ENCODE results near the gene SFXN2.
"Not testable (repeated sequence)": the region's sequence is repeated elsewhere in the genome, so short reads cannot be mapped to it uniquely, and the experiment has no call there.

SFXN2 gene

GRCh38 chr10:102714621-102715455, at the start of gene SFXN2:
SFXN2 (plus strand) TSS chr10:102714636; CDS start chr10:102726637, 12,001 bp downstream.
- DNase-seq (ENCODE audit: low read depth, low spot score) = no peak
- peak within 1 kb of the TSS; percentile 17 for H3K27ac ChIP-seq

GRCh38 chr10:102665904-102666509, 48.4 kb upstream of the SFXN2 start:
- no peak overlapping the region for H3K27ac ChIP-seq
- DNase-seq (ENCODE audit: low read depth, low spot score) = no peak

- DNase-seq (ENCODE audit: low read depth, low spot score); H3K27ac ChIP-seq: not testable (repeated sequence)
Observed at GRCh38 chr10:102667411-102667810, 47.0 kb upstream of the SFXN2 start.

GRCh38 chr10:102668326-102669107, 45.9 kb upstream of the SFXN2 start:
- no peak for DNase-seq (ENCODE audit: low read depth, low spot score)
- no peak overlapping the region for H3K27ac ChIP-seq

- no peak overlapping the region for H3K27ac ChIP-seq
Observed at GRCh38 chr10:102669206-102670064, 45.0 kb upstream of the SFXN2 start.

GRCh38 chr10:102670065-102670670, 44.3 kb upstream of the SFXN2 start:
- H3K27ac ChIP-seq = no peak overlapping the region

More at GRCh38 chr10:102669206-102670064, 45.0 kb upstream of the SFXN2 start:
- DNase-seq (ENCODE audit: low read depth, low spot score) = no peak

GRCh38 chr10:102670871-102671434, 43.5 kb upstream of the SFXN2 start:
- no peak overlapping the region for H3K27ac ChIP-seq
- DNase-seq (ENCODE audit: low read depth, low spot score) = no peak

More at GRCh38 chr10:102670065-102670670, 44.3 kb upstream of the SFXN2 start:
- no peak for DNase-seq (ENCODE audit: low read depth, low spot score)

- peak overlapping the region; percentile 43 for H3K27ac ChIP-seq
Observed at GRCh38 chr10:102673236-102673818, 41.1 kb upstream of the SFXN2 start.

GRCh38 chr10:102673819-102674511, 40.5 kb upstream of the SFXN2 start:
- peak; percentile 27 for DNase-seq (ENCODE audit: low read depth, low spot score)
- peak overlapping the region; percentile 43 for H3K27ac ChIP-seq

More at GRCh38 chr10:102673236-102673818, 41.1 kb upstream of the SFXN2 start:
- no peak for DNase-seq (ENCODE audit: low read depth, low spot score)

GRCh38 chr10:102674566-102674965, 39.9 kb upstream of the SFXN2 start:
- H3K27ac ChIP-seq = peak overlapping the region; percentile 43
- no peak for DNase-seq (ENCODE audit: low read depth, low spot score)

- peak overlapping the region; percentile 42 for H3K27ac ChIP-seq
- no peak for DNase-seq (ENCODE audit: low read depth, low spot score)
Observed at GRCh38 chr10:102675011-102675665, 39.3 kb upstream of the SFXN2 start.

- DNase-seq (ENCODE audit: low read depth, low spot score) = peak; percentile 34
- peak overlapping the region; percentile 42 for H3K27ac ChIP-seq
Observed at GRCh38 chr10:102675666-102676533, 38.5 kb upstream of the SFXN2 start.

- DNase-seq (ENCODE audit: low read depth, low spot score) = no peak
- no peak overlapping the region for H3K27ac ChIP-seq
Observed at GRCh38 chr10:102676534-102677315, 37.7 kb upstream of the SFXN2 start.

- DNase-seq (ENCODE audit: low read depth, low spot score) = no peak
- H3K27ac ChIP-seq = no peak overlapping the region
Observed at GRCh38 chr10:102677331-102678067, 36.9 kb upstream of the SFXN2 start.

- no peak overlapping the region for H3K27ac ChIP-seq
- no peak for DNase-seq (ENCODE audit: low read depth, low spot score)
Observed at GRCh38 chr10:102678068-102678400, 36.4 kb upstream of the SFXN2 start.

All from epithelial cell of prostate (primary cell).